ENCODE results near the gene NRXN3. TPM values are rescaled to one million over a fixed set of nuclear protein-coding genes. Genes with fewer than 3 reads are reported as not detected.

Gene NRXN3
- total and polyA plus RNA-seq, 8 donors: 0.53 to 2.5 (median 1.5) TPM

- no peak for FAIRE-seq
- no peak for DNase-seq
- TF ChIP-seq, protein P1, sequence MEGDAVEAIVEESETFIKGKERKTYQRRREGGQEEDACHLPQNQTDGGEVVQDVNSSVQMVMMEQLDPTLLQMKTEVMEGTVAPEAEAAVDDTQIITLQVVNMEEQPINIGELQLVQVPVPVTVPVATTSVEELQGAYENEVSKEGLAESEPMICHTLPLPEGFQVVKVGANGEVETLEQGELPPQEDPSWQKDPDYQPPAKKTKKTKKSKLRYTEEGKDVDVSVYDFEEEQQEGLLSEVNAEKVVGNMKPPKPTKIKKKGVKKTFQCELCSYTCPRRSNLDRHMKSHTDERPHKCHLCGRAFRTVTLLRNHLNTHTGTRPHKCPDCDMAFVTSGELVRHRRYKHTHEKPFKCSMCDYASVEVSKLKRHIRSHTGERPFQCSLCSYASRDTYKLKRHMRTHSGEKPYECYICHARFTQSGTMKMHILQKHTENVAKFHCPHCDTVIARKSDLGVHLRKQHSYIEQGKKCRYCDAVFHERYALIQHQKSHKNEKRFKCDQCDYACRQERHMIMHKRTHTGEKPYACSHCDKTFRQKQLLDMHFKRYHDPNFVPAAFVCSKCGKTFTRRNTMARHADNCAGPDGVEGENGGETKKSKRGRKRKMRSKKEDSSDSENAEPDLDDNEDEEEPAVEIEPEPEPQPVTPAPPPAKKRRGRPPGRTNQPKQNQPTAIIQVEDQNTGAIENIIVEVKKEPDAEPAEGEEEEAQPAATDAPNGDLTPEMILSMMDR (IDR thresholded peaks at IDR 0.05): no peak
- Histone ChIP-seq H3K4me1 (no peaks in the 10 kb centered on the region), H3K9me3 (no peaks in the 10 kb centered on the region), H3K36me3 (no peaks in the 10 kb centered on the region), H3K4me3 (no peak overlapping the region), H3K27me3 (no peaks in the 10 kb centered on the region), H3K27ac (no peak overlapping the region)
- ATAC-seq: no peak
- WGBS, 2 donors: 36 to 45% methylated on average over 4 of the region's 4 CpGs
- intact Hi-C loops (cut with DNase I): no loop called here
Observed at GRCh38 chr14:78608998-78609787, 439.0 kb downstream of the NRXN3 start.

- Histone ChIP-seq H3K9me3 (no peaks in the 10 kb centered on the region), H3K4me3 (no peak overlapping the region), H3K4me1 (no peaks in the 10 kb centered on the region), H3K27ac (no peak overlapping the region), H3K36me3 (no peaks in the 10 kb centered on the region), H3K27me3 (no peaks in the 10 kb centered on the region)
- TF ChIP-seq, protein P1 (IDR thresholded peaks at IDR 0.05): no peak
- ATAC-seq (no peak), DNase-seq (no peak), FAIRE-seq (no peak)
- 24 to 28% methylated on average over 4 of the region's 4 CpGs for WGBS, 2 donors
- intact Hi-C loops (cut with DNase I): no loop called here
Observed at GRCh38 chr14:78610994-78611393, 440.8 kb downstream of the NRXN3 start.

- Histone ChIP-seq H3K4me3 (no peak overlapping the region), H3K36me3 (no peaks in the 10 kb centered on the region), H3K9me3 (no peaks in the 10 kb centered on the region), H3K27me3 (no peaks in the 10 kb centered on the region), H3K27ac (no peak overlapping the region), H3K4me1 (no peaks in the 10 kb centered on the region)
- WGBS, 2 donors: 56 to 60% methylated on average over 3 of the region's 3 CpGs
- FAIRE-seq (no peak), DNase-seq (no peak), ATAC-seq (no peak)
- TF ChIP-seq, protein P1 (IDR thresholded peaks at IDR 0.05): no peak
- intact Hi-C loops (cut with DNase I): no loop called here
Observed at GRCh38 chr14:78611796-78612571, 441.8 kb downstream of the NRXN3 start.

GRCh38 chr14:78612666-78613065 lies 442.5 kb downstream of the NRXN3 start:
- TF ChIP-seq, protein P1 (IDR thresholded peaks at IDR 0.05): no peak
- H3K9me3 ChIP-seq: no peaks in the 10 kb centered on the region
- no peaks in the 10 kb centered on the region for H3K36me3 ChIP-seq
- no peaks in the 10 kb centered on the region for H3K4me1 ChIP-seq
- no peak overlapping the region for H3K27ac ChIP-seq
- ATAC-seq: no peak
- DNase-seq: no peak
- WGBS, 2 donors: 82 to 93% methylated on average over 1 of the region's 1 CpG
- no peak for FAIRE-seq
- H3K27me3 ChIP-seq: no peaks in the 10 kb centered on the region
- intact Hi-C loops (cut with DNase I): no loop called here
- H3K4me3 ChIP-seq: no peak overlapping the region

DNA sequence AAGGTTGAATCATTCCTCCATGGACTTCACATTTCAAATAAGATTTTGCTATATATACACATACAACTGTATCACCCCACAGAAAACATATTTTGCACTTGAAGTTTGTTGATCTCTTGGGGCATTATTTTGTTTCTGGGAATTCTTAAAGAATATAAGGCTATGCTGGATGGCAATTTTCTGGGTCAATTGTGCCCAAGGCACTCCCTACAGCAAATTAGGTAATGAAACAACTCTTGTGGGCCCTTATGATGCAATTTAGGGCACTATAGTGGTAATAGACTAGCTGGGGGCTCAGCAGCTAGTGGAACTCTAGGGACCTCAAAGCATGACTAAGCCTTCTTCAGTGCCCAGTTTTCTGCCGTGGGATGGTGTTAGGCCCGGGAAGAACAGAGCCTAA lies 444.4 kb downstream of the NRXN3 start:
- intact Hi-C loops (cut with DNase I): no loop called here
- WGBS, 2 donors: 80 to 89% methylated on average over 2 of the region's 2 CpGs
- FAIRE-seq: no peak
- no peaks in the 10 kb centered on the region for H3K36me3 ChIP-seq
- DNase-seq: no peak
- TF ChIP-seq, protein P1 (IDR thresholded peaks at IDR 0.05): no peak
- H3K27me3 ChIP-seq: no peaks in the 10 kb centered on the region
- no peaks in the 10 kb centered on the region for H3K9me3 ChIP-seq
- H3K27ac ChIP-seq: no peak overlapping the region
- no peak for ATAC-seq
- no peaks in the 10 kb centered on the region for H3K4me1 ChIP-seq
- no peak overlapping the region for H3K4me3 ChIP-seq

All from pancreas (tissue), 10 donors.